Adrenal gland (tissue), 12 donors: ENCODE results near the gene SHFL. TPM values are rescaled to one million over a fixed set of nuclear protein-coding genes. Genes with fewer than 3 reads are reported as not detected.
A peak's percentile ranks its signal among the peaks of the same experiment; 100 is the strongest.

Experiments
- DNase-seq, 7 donors: peaks; one replicate each; pipeline ENCODE4 v3.0.0-alpha.2; 2019 to 2020
- H3K27ac ChIP-seq, 5 donors: fragments of 200-600 bp; sonication (generic) in 4 of 5; 1 replicate in 3 of 5; 2 replicates in 2 of 5; pipeline versions ENCODE4 v1.5.1 to v1.8.0; 2016 to 2020; ENCODE audit warnings: mild to moderate bottlenecking in 1 of 5
- H3K27me3 ChIP-seq: fragments of 200-600 bp; 2 replicates; pipeline ENCODE4 v1.8.0; 2021
- H3K36me3 ChIP-seq, 2 donors: fragments of 200-600 bp; replicated peaks in 1 of 2; 1 replicate in 1 of 2; 2 replicates in 1 of 2; pipeline versions ENCODE4 v1.5.1 to v1.8.0; 2018 to 2022
- H3K4me1 ChIP-seq, 2 donors: fragments of 200-600 bp; replicated peaks in 1 of 2; 1 replicate in 1 of 2; 2 replicates in 1 of 2; pipeline versions ENCODE4 v1.5.1 to v1.8.0; 2018 to 2021
- H3K4me3 ChIP-seq, 4 donors: fragments of 200-600 bp; sonication (generic) in 3 of 4; one replicate each; pipeline ENCODE4 v1.5.1; 2016 to 2018
- H3K9me3 ChIP-seq, 3 donors: fragments of 200-600 bp; sonication (generic) in 1 of 3; replicated peaks in 1 of 3; 1 replicate in 2 of 3; 2 replicates in 1 of 3; pipeline versions ENCODE4 v1.5.1 to v1.8.0; 2016 to 2021
- POLR2A ChIP-seq, 2 donors: fragments of 450-650 bp; IDR thresholded peaks; one replicate each; pipeline ENCODE4 v1.6.1; 2017; ENCODE audit warnings: antibody characterized with exemption in 2 of 2, mild to moderate bottlenecking in 2 of 2, moderate library complexity in 1 of 2
- WGBS, 4 donors: extraction: QIAGEN DNeasy Blood & Tissue Kit in 2 of 4; methylation state at CpG; one replicate each; pipeline versions ENCODE4 v1.1.5 to v1.1.7; 2013 to 2017; 5-methylcytosine and 5-hydroxymethylcytosine counted together
- intact Hi-C, 2 donors: fragments of 100-400 bp; cut with DNase I; formaldehyde crosslinking; loops; one replicate each; pipeline versions ENCODE4 v1.14.1 to v1.15.0; 2022 to 2023
- polyA plus RNA-seq, 3 donors: library from polyadenylated mRNA; stranded (reverse); fragments of 200-250 nt in 2 of 3; fragments of 350-450 nt in 1 of 3; fragmentation: Illumina TruSeq in 1 of 3; extraction: RNeasy Lipid Tissue Mini Kit (QIAGEN cat#74804) in 1 of 3; gene quantifications; one replicate each; pipeline ENCODE4 v1.2.3, GENCODE V29; 2013 to 2014
- total RNA-seq, 9 donors: library from RNA; depleted of rRNA in 4 of 9; stranded (reverse); fragments of >200 nt in 4 of 9; fragments of 120-200 nt in 1 of 9; fragmentation: NEBNext Ultra II Directional in 1 of 9; extraction: Animal tissue kit (Norgen Biotek cat#: 25700) in 1 of 9; gene quantifications; one replicate each; pipeline versions ENCODE4 v1.1.0 to v1.2.4, GENCODE V29; 2013 to 2023
- TF ChIP-seq, protein P1 (sequence below), 6 experiments: fragments of 450-650 bp in 4 of 6; fragments of 200-600 bp in 2 of 6; sonication (generic) in 1 of 6; IDR thresholded peaks; 1 replicate in 5 of 6; 2 replicates in 1 of 6; pipeline versions ENCODE4 v1.5.1 to v1.8.0; 2016 to 2021; ENCODE audit warnings: antibody characterized with exemption in 6 of 6, mild to moderate bottlenecking in 2 of 6, moderate library complexity in 1 of 6
- donor health status: healthy with polysubstance abuse.
- donor health status: Bipolar disorder and iron deficiency.
- donor health status: DM: yes; HTN: yes; CAD: no.
- donor health status: DM: no; HTN: no; CAD: no.
- donor health status: DM: no; HTN: no; CAD: no.
- donor health status: DM: yes; HTN: yes; CAD: no.

Gene SHFL
- total and polyA plus RNA-seq, 12 donors: 17.4 to 116 (median 42.3) TPM

DNA sequence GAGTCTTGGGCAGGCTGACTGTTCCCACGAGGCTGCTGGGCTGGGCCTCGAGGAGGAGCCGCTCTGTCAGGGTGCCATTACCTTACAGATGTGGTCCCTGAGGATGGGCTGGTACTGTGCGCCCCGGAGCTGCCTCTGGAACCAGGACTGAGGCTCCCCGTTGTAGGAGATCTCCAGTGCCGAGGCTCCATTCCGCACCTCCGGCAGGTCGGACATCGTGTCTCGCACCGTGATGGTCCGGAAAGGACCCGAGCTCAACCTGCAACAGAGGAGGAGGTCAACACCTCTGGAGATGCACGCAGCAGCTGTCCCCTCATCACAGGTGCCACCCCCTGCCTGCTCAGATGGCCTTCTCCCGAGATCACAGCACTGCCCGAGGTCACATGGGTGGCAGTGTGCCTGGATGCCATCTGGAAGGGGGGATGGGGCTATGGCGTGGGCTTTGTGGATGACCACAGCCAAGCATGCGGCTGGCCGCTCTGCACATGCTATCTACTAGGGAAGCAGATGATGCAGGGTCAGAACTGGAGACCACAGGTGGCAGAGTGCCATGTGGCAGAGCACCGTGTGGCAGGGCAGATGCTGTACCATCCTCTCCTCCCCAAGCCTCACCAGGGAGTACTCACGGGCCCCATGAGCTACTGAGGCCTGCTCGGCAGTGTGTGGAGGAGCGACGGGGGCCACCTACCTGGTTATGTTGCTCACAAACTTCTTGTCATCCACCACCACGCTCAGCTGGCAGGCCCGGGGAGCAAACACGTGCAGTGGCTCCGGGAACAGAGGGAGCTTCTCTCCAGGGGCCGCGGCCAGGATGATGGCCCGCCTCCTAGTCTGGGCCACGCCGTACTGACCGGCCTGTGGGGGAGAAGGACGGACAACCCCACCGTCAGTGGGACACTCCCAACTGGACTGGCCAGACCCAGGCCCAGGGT is 51.9 kb downstream of the SHFL start:
- TF ChIP-seq, protein P1, sequence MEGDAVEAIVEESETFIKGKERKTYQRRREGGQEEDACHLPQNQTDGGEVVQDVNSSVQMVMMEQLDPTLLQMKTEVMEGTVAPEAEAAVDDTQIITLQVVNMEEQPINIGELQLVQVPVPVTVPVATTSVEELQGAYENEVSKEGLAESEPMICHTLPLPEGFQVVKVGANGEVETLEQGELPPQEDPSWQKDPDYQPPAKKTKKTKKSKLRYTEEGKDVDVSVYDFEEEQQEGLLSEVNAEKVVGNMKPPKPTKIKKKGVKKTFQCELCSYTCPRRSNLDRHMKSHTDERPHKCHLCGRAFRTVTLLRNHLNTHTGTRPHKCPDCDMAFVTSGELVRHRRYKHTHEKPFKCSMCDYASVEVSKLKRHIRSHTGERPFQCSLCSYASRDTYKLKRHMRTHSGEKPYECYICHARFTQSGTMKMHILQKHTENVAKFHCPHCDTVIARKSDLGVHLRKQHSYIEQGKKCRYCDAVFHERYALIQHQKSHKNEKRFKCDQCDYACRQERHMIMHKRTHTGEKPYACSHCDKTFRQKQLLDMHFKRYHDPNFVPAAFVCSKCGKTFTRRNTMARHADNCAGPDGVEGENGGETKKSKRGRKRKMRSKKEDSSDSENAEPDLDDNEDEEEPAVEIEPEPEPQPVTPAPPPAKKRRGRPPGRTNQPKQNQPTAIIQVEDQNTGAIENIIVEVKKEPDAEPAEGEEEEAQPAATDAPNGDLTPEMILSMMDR (IDR thresholded peaks at IDR 0.05): no peak
- WGBS, 4 donors: 85 to 97% (median 89%) methylated on average over 22 to 38 of the region's 38 CpGs
- peaks cover 0 to 96% of the 10 kb centered on the region in 2 donors for H3K36me3 ChIP-seq
- H3K4me1 ChIP-seq: no peaks in the 10 kb centered on the region
- H3K9me3 ChIP-seq: no peaks in the 10 kb centered on the region
- no peaks in the 10 kb centered on the region for H3K27me3 ChIP-seq
- no peak overlapping the region for H3K27ac ChIP-seq
- DNase-seq: peak in 4 of 7 donors; percentile 12 to 37 (median 32)
- no peak overlapping the region for H3K4me3 ChIP-seq
- intact Hi-C loops: no loop called here

DNA sequence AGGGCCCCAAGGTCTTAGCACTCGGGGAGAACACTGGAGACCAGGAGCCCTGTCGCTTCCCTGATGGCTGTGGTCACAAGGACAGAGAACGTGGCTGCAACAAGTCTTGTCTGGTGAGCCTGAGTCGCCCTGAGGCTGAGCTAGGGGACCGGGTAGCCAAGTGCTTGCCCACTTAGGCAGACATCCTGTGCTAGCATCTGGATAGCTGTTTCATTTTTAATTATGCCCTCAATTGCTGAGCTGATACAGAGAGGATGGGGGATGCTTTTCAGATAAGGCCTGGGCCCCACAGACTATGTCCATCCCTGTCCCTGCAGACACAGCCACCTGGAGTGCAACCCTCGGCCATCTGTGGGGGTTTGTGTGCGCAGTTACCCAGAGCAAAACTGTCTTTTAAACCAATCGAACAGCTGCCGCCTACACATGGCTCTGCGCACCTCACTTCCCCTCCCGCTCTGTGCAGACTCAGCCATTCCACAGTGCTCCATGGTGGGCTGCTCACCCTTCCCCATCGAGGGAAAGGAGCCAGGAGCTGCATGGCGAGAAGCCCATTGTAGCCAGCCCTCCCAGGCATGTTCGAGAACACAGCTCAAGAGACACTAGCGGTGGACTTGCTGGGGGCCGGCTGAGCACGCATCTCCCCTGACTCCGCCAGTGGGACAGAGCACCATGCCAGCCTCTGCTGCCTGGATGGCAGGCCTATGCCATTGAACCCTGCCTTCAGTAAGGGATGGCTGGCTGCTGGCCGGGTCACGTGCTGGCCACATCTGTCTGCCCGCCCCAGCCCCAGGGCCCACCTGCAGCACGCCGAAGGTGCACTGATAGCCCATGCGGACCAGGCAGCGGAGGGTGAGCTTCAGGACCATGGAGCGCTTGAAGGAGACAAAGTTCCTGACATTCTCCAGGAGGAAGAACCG is 53.0 kb downstream of the SHFL start:
- intact Hi-C loops: no loop called here
- peaks cover 0 to 98% of the 10 kb centered on the region in 2 donors for H3K36me3 ChIP-seq
- H3K27me3 ChIP-seq: no peaks in the 10 kb centered on the region
- H3K4me3 ChIP-seq: no peak overlapping the region
- H3K27ac ChIP-seq: no peak overlapping the region
- H3K9me3 ChIP-seq: no peaks in the 10 kb centered on the region
- no peaks in the 10 kb centered on the region for H3K4me1 ChIP-seq
- TF ChIP-seq POLR2A (IDR thresholded peaks at IDR 0.05): no peak
- TF ChIP-seq, protein P1 (IDR thresholded peaks at IDR 0.05): no peak
- DNase-seq: no peak
- 91 to 96% (median 94%) methylated on average over 12 to 27 of the region's 27 CpGs for WGBS, 4 donors

DNA sequence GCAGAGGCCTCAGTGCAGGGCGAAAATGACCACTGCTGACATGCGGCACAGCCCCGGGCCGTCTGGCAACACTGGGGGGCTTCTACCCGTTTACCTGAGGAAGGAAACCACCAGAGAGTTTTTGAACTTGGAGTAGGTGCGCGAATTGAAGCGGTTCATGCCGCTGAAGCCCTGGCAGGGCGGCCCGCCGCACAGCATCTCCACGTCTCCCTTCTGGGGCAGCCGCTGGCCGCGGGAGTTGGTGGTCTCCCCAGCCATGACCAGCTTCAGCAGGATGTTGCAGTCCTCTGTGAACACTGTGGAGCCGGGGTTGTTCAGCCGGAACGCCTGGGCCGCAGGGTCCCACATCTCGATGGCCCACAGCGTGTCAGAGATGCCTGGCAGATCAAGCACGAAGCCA is 53.8 kb downstream of the SHFL start:
- no peak for DNase-seq
- peaks cover 0 to 99% of the 10 kb centered on the region in 2 donors for H3K36me3 ChIP-seq
- no peak overlapping the region for H3K4me3 ChIP-seq
- H3K9me3 ChIP-seq: no peaks in the 10 kb centered on the region
- no peak for TF ChIP-seq POLR2A (IDR thresholded peaks at IDR 0.05)
- TF ChIP-seq, protein P1 (IDR thresholded peaks at IDR 0.05): no peak
- H3K4me1 ChIP-seq: no peaks in the 10 kb centered on the region
- WGBS, 4 donors: 80 to 98% (median 97%) methylated on average over 5 to 23 of the region's 23 CpGs
- no peak overlapping the region for H3K27ac ChIP-seq
- intact Hi-C loops: no loop called here
- no peaks in the 10 kb centered on the region for H3K27me3 ChIP-seq

DNA sequence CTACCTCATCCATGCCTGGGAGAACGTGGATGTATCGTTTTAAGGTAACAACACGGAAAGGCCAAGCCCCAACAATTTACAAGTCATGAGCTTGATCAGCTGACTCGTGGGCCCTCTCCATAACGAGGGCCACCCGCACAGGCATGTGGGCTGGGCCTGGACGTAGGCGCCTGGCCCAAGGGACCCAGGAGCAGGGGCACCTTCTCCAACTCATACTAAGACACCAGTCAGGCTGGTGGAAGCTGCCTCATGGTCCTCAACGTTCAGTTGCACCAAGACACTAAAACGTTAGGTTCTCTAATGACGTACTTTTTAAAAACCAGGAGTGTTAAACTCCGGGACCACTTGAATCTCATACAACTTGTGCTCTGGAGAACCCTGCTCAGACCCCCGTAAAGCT is 55.4 kb downstream of the SHFL start:
- no peak overlapping the region for H3K27ac ChIP-seq
- no peak for TF ChIP-seq POLR2A (IDR thresholded peaks at IDR 0.05)
- TF ChIP-seq, protein P1 (IDR thresholded peaks at IDR 0.05): no peak
- H3K4me1 ChIP-seq: no peaks in the 10 kb centered on the region
- peaks cover 0 to 98% of the 10 kb centered on the region in 2 donors for H3K36me3 ChIP-seq
- 93 to 97% (median 94%) methylated on average over 12 to 13 of the region's 13 CpGs for WGBS, 4 donors
- no peak for DNase-seq
- H3K27me3 ChIP-seq: no peaks in the 10 kb centered on the region
- intact Hi-C loops: no loop called here
- no peaks in the 10 kb centered on the region for H3K9me3 ChIP-seq
- H3K4me3 ChIP-seq: no peak overlapping the region
